K562 (cell line): ENCODE measurements around the gene TAF1D. TPM values are rescaled to one million over a fixed set of nuclear protein-coding genes. Genes with fewer than 3 reads are reported as not detected.

ENCODE experiments used
- CXXC5 ChIP-seq: fragments of 250-450 bp; sonication (Bioruptor Pico); IDR thresholded peaks from 2 replicates; pipeline ENCODE4 v1.8.0; 2022; ENCODE audit warnings: inconsistent platforms, mild to moderate bottlenecking, moderate library complexity
- DDX20 ChIP-seq: fragments of 450-650 bp; IDR thresholded peaks from 2 replicates; pipeline ENCODE4 v1.6.1; 2016; ENCODE audit warnings: missing genetic modification characterization, low read depth, mild to moderate bottlenecking, missing compliant biosample characterization, moderate library complexity
- GTF2B ChIP-seq: IDR thresholded peaks from 2 replicates; pipeline ENCODE4 v1.6.1; 2011; ENCODE audit not compliant: insufficient read length; ENCODE audit errors: extremely low read depth
- HLTF ChIP-seq: fragments of 450-650 bp; IDR thresholded peaks from 2 replicates; pipeline ENCODE4 v1.6.1; 2016
- HNRNPK ChIP-seq: fragments of 200-400 bp; formaldehyde crosslinking; IDR thresholded peaks from one replicate; pipeline ENCODE4 v1.6.1; 2018; ENCODE audit warnings: mild to moderate bottlenecking, low read depth, low read length; ENCODE audit not compliant: poor library complexity, severe bottlenecking
- KHSRP ChIP-seq: fragments of 450-650 bp; IDR thresholded peaks from 2 replicates; pipeline ENCODE4 v1.6.1; 2017
- MCM2 ChIP-seq: fragments of 450-650 bp; IDR thresholded peaks from 2 replicates; pipeline ENCODE4 v1.6.1; 2017; ENCODE audit warnings: low read depth, mild to moderate bottlenecking
- NR3C1 ChIP-seq: sonication (generic); formaldehyde crosslinking; IDR thresholded peaks from 2 replicates; pipeline ENCODE4 v1.8.1; 2022; ENCODE audit warnings: missing genetic modification reagents
- PHF8 ChIP-seq: fragments of 200-600 bp; sonication (generic); IDR thresholded peaks from 2 replicates; pipeline ENCODE4 v1.6.1; 2012; ENCODE audit warnings: mixed run types, mild to moderate bottlenecking, inconsistent platforms, low read length, moderate library complexity, borderline replicate concordance
- POLR2AphosphoS5 ChIP-seq: IDR thresholded peaks from 2 replicates; pipeline ENCODE4 v1.6.1; 2011; ENCODE audit warnings: mild to moderate bottlenecking, low read depth, low read length, moderate library complexity; ENCODE audit not compliant: control insufficient read depth, insufficient read depth
- RFX7 ChIP-seq: fragments of 250-450 bp; sonication (Bioruptor Pico); IDR thresholded peaks from 2 replicates; pipeline ENCODE4 v1.5.1; 2021; ENCODE audit warnings: mild to moderate bottlenecking
- SMAD4 ChIP-seq: fragments of 250-450 bp; sonication (Bioruptor Pico); conservative IDR thresholded peaks from 2 replicates; pipeline ENCODE4 v1.8.0; 2021; ENCODE audit warnings: inconsistent platforms, mild to moderate bottlenecking, moderate library complexity
- STAT5B ChIP-seq: fragments of 250-450 bp; sonication (Bioruptor Pico); IDR thresholded peaks from 2 replicates; pipeline ENCODE4 v1.8.0; 2021; ENCODE audit warnings: mild to moderate bottlenecking, inconsistent platforms
- TCF7L2 ChIP-seq: fragments of 150-350 bp; IDR thresholded peaks from 2 replicates; pipeline ENCODE4 v1.6.1; 2016; ENCODE audit warnings: low read depth, mild to moderate bottlenecking, low read length, moderate library complexity
- ZBTB8A ChIP-seq: fragments of 450-650 bp; IDR thresholded peaks from 2 replicates; pipeline ENCODE4 v1.6.1; 2018; ENCODE audit warnings: mild to moderate bottlenecking, moderate library complexity; ENCODE audit not compliant: partially characterized antibody
- ZNF318 ChIP-seq, 2 experiments: fragments of 450-650 bp; IDR thresholded peaks; 2 replicates each; pipeline ENCODE4 v1.6.1; 2016; ENCODE audit warnings: mild to moderate bottlenecking in 2 of 2, borderline replicate concordance in 1 of 2, low read depth in 1 of 2, moderate library complexity in 1 of 2
- ZNF655 ChIP-seq: fragments of 250-450 bp; sonication (Bioruptor Pico); IDR thresholded peaks from 2 replicates; pipeline ENCODE4 v1.5.0; 2021
- polyA plus RNA-seq, 8 experiments: library from polyadenylated mRNA; depleted of rRNA in 4 of 8; stranded (reverse) in 5 of 8; unstranded in 3 of 8; fragments of >200 nt; fragmentation: Nextera tagmentation in 2 of 8; fragmentation: Illumina TruSeq in 1 of 8; extraction: Ambion mirVana in 2 of 8; extraction: Trizol in 1 of 8; gene quantifications; 2 replicates each; pipeline versions ENCODE4 v1.2.1 to v1.2.3, GENCODE V29; 2011 to 2014; ENCODE audit warnings: inconsistent platforms in 1 of 8, missing spikeins in 1 of 8
- total RNA-seq, 7 experiments: library from RNA; depleted of rRNA in 6 of 7; stranded (reverse); fragments of >200 nt in 6 of 7; fragmentation: Illumina TruSeq in 2 of 7; extraction: Trizol in 2 of 7; gene quantifications; 2 replicates each; pipeline versions ENCODE4 v1.2.1 to v1.2.3, GENCODE V29; 2011 to 2021; ENCODE audit warnings: low replicate concordance in 1 of 7

TAF1D gene
- total and polyA plus RNA-seq, 9 of the 15 experiments (the other 6 are each of a cell fraction or from before 2014, with no cell fraction given), result 122 to 347 (median 250) TPM

- TF ChIP-seq ZNF655 (CRISPR knock-in tag), result no peak
- TF ChIP-seq SMAD4, result 0 out of 2 replicates have a peak, but pooled peaks have one; percentile 25
- TF ChIP-seq ZNF318 (IDR thresholded peaks at IDR 0.05; ENCODE audit: borderline replicate concordance in 1 of 2, low read depth in 1 of 2), result no peak
- peak; percentile 76 for TF ChIP-seq GTF2B
- TF ChIP-seq TCF7L2, result no peak
- TF ChIP-seq NR3C1, result no peak; the same call in 1 of the 2 replicates
- TF ChIP-seq ZBTB8A, result no peak
- no peak for TF ChIP-seq RFX7 (CRISPR knock-in tag)
- TF ChIP-seq MCM2, result no peak
- no peak for TF ChIP-seq HNRNPK
- TF ChIP-seq DDX20 (tag), result no peak
- TF ChIP-seq KHSRP, result no peak
- TF ChIP-seq HLTF, result no peak; the same call in 1 of the 2 replicates
- peak; percentile 97; the same call in 1 of the 2 replicates for TF ChIP-seq PHF8
- TF ChIP-seq POLR2AphosphoS5, result peak; percentile 94
- no peak for TF ChIP-seq STAT5B (CRISPR knock-in tag)
- peak; percentile 79 for TF ChIP-seq CXXC5 (CRISPR knock-in tag)
Observed at GRCh38 chr11:93784145-93784934, 43.0 kb upstream of the TAF1D start, which contains the start of gene MED17 (continued).
